Activated T-cell treated with anti-CD3 and anti-CD28 coated beads, Interleukin-2, amount 50 U/mL, for 72 hours (primary cell): ENCODE measurements around the gene INAVA. TPM values are rescaled to one million over a fixed set of nuclear protein-coding genes. Genes with fewer than 3 reads are reported as not detected.
A peak's percentile ranks its signal among the peaks of the same experiment; 100 is the strongest.

ENCODE experiments used
- ATAC-seq, 2 donors: fragments of 150-1000 bp; cut with Tn5 transposase; replicated peaks in 1 of 2; 2 replicates each; pipeline ENCODE4 v1.10.0; 2021; ENCODE audit warnings: moderate library complexity in 2 of 2, mild to moderate bottlenecking in 1 of 2
- DNase-seq, 2 donors: peaks; one replicate each; pipeline ENCODE4 v3.0.0; 2021 to 2022; ENCODE audit warnings: mixed read lengths in 1 of 2
- H3K27ac Mint-ChIP-seq: one replicate; pipeline ENCODE4 v1.8.0; 2022; ENCODE audit warnings: mild to moderate bottlenecking, moderate library complexity, mixed read lengths
- H3K27me3 Mint-ChIP-seq: one replicate; pipeline ENCODE4 v1.8.0; 2022; ENCODE audit warnings: low read depth, mixed read lengths
- H3K36me3 Mint-ChIP-seq, 2 donors: one replicate each; pipeline ENCODE4 v1.8.0; 2022; ENCODE audit warnings: mixed read lengths in 2 of 2, mild to moderate bottlenecking in 1 of 2; ENCODE audit not compliant: insufficient read depth in 2 of 2
- H3K4me1 Mint-ChIP-seq: one replicate; pipeline ENCODE4 v1.8.0; 2022; ENCODE audit warnings: low read depth, mixed read lengths
- H3K4me3 Mint-ChIP-seq, 2 donors: one replicate each; pipeline ENCODE4 v1.8.0; 2022; ENCODE audit warnings: mild to moderate bottlenecking in 2 of 2, mixed read lengths in 2 of 2, moderate library complexity in 2 of 2
- H3K9me3 Mint-ChIP-seq, 2 donors: one replicate each; pipeline ENCODE4 v1.8.0; 2022; ENCODE audit warnings: mixed read lengths in 2 of 2
- total RNA-seq, 2 donors: library from RNA; stranded (reverse); gene quantifications; one replicate each; pipeline ENCODE4 v1.2.3, GENCODE V29; 2022

The INAVA gene
- total RNA-seq, 2 donors from 2014 or later, result not detected

GRCh38 chr1:200867018-200867811, 27.5 kb upstream of the INAVA start:
- H3K36me3 Mint-ChIP-seq, result no peaks in the 10 kb centered on the region
- peaks cover 40% of the 10 kb centered on the region for H3K4me1 Mint-ChIP-seq
- H3K27ac Mint-ChIP-seq, result no peak overlapping the region
- peak overlapping the region in 1 of 2 donors; percentile 61 for H3K4me3 Mint-ChIP-seq
- ATAC-seq, result peak in 1 of 2 donors; percentile 17
- peaks cover 51% of the 10 kb centered on the region for H3K27me3 Mint-ChIP-seq
- H3K9me3 Mint-ChIP-seq, result no peaks in the 10 kb centered on the region
- DNase-seq, result no peak

GRCh38 chr1:200869376-200869752, 25.3 kb upstream of the INAVA start:
- Mint-ChIP-seq H3K4me3 (no peak overlapping the region), H3K36me3 (no peaks in the 10 kb centered on the region), H3K9me3 (no peaks in the 10 kb centered on the region), H3K27me3 (peaks cover 57% of the 10 kb centered on the region), H3K4me1 (peaks cover 37% of the 10 kb centered on the region), H3K27ac (no peak overlapping the region)
- DNase-seq (no peak), ATAC-seq (no peak)

GRCh38 chr1:200869753-200870391, 24.8 kb upstream of the INAVA start:
- Mint-ChIP-seq H3K4me1 (peaks cover 41% of the 10 kb centered on the region), H3K27ac (no peak overlapping the region), H3K4me3 (peak overlapping the region in 1 of 2 donors; percentile 8), H3K9me3 (no peaks in the 10 kb centered on the region), H3K36me3 (no peaks in the 10 kb centered on the region), H3K27me3 (peaks cover 60% of the 10 kb centered on the region)
- ATAC-seq (peak; percentile 73 to 78), DNase-seq (peak; percentile 57 to 58)

GRCh38 chr1:200872446-200873115, 22.1 kb upstream of the INAVA start, which contains the start of gene GPR25:
TSS of gene GPR25 (plus strand) at chr1:200872981. CDS start at chr1:200873038, 57 bp downstream.
- no peak for DNase-seq
- Mint-ChIP-seq H3K9me3 (no peaks in the 10 kb centered on the region), H3K4me3 (peak within 1 kb of the TSS; percentile 7 to 39), H3K4me1 (peaks cover 36% of the 10 kb centered on the region), H3K27ac (no peak within 1 kb of the TSS), H3K36me3 (no peaks in the 10 kb centered on the region), H3K27me3 (peaks cover 76% of the 10 kb centered on the region)
- no peak for ATAC-seq

GRCh38 chr1:200873116-200873670, 21.5 kb upstream of the INAVA start:
- Mint-ChIP-seq H3K4me1 (peaks cover 40% of the 10 kb centered on the region), H3K9me3 (no peaks in the 10 kb centered on the region), H3K27ac (no peak overlapping the region), H3K4me3 (no peak overlapping the region), H3K36me3 (no peaks in the 10 kb centered on the region), H3K27me3 (peaks cover 75% of the 10 kb centered on the region)
- DNase-seq (no peak), ATAC-seq (no peak)

- H3K4me3 Mint-ChIP-seq, result peak overlapping the region; percentile 7 to 39
- no peak overlapping the region for H3K27ac Mint-ChIP-seq
- DNase-seq, result no peak
- peaks cover 47% of the 10 kb centered on the region for H3K4me1 Mint-ChIP-seq
- H3K9me3 Mint-ChIP-seq, result no peaks in the 10 kb centered on the region
- no peak for ATAC-seq
- peaks cover 75% of the 10 kb centered on the region for H3K27me3 Mint-ChIP-seq
- no peaks in the 10 kb centered on the region for H3K36me3 Mint-ChIP-seq
Measured at GRCh38 chr1:200873671-200874397, 20.9 kb upstream of the INAVA start.

GRCh38 chr1:200874694-200875093, 20.0 kb upstream of the INAVA start:
- DNase-seq (no peak), ATAC-seq (no peak)
- H3K27ac Mint-ChIP-seq, result no peak overlapping the region

GRCh38 chr1:200875416-200875815, 19.3 kb upstream of the INAVA start:
- peaks cover 48% of the 10 kb centered on the region for H3K4me1 Mint-ChIP-seq
- H3K27me3 Mint-ChIP-seq, result peaks cover 71% of the 10 kb centered on the region
- H3K9me3 Mint-ChIP-seq, result no peaks in the 10 kb centered on the region
- H3K27ac Mint-ChIP-seq, result no peak overlapping the region
- no peaks in the 10 kb centered on the region for H3K36me3 Mint-ChIP-seq
- no peak overlapping the region for H3K4me3 Mint-ChIP-seq
- no peak for ATAC-seq
- no peak for DNase-seq

More at GRCh38 chr1:200874694-200875093, 20.0 kb upstream of the INAVA start:
- Mint-ChIP-seq H3K27me3 (peaks cover 69% of the 10 kb centered on the region), H3K4me3 (peak overlapping the region in 1 of 2 donors; percentile 16), H3K4me1 (peaks cover 46% of the 10 kb centered on the region), H3K9me3 (no peaks in the 10 kb centered on the region), H3K36me3 (no peaks in the 10 kb centered on the region)

GRCh38 chr1:200877010-200877409, 17.7 kb upstream of the INAVA start:
- Mint-ChIP-seq H3K27ac (peak overlapping the region; percentile 16), H3K4me1 (peaks cover 57% of the 10 kb centered on the region), H3K9me3 (no peaks in the 10 kb centered on the region), H3K27me3 (peaks cover 68% of the 10 kb centered on the region), H3K4me3 (no peak overlapping the region), H3K36me3 (no peaks in the 10 kb centered on the region)
- no peak for ATAC-seq
- DNase-seq, result no peak

GRCh38 chr1:200877839-200878551, 16.7 kb upstream of the INAVA start:
- peaks cover 57% of the 10 kb centered on the region for H3K4me1 Mint-ChIP-seq
- H3K27me3 Mint-ChIP-seq, result peaks cover 65% of the 10 kb centered on the region
- H3K4me3 Mint-ChIP-seq, result peak overlapping the region; percentile 34 to 47
- ATAC-seq (peak; percentile 87 to 90), DNase-seq (peak; percentile 81 to 89)
- H3K9me3 Mint-ChIP-seq, result no peaks in the 10 kb centered on the region
- no peak overlapping the region for H3K27ac Mint-ChIP-seq
- H3K36me3 Mint-ChIP-seq, result no peaks in the 10 kb centered on the region

GRCh38 chr1:200880212-200880611, 14.5 kb upstream of the INAVA start:
- H3K27me3 Mint-ChIP-seq, result peaks cover 64% of the 10 kb centered on the region
- H3K27ac Mint-ChIP-seq, result no peak overlapping the region
- peak; percentile 72 to 80 for ATAC-seq
- H3K9me3 Mint-ChIP-seq, result no peaks in the 10 kb centered on the region
- H3K36me3 Mint-ChIP-seq, result no peaks in the 10 kb centered on the region
- peak; percentile 59 to 69 for DNase-seq
- peaks cover 46% of the 10 kb centered on the region for H3K4me1 Mint-ChIP-seq
- no peak overlapping the region for H3K4me3 Mint-ChIP-seq

GRCh38 chr1:200883118-200883517, 11.6 kb upstream of the INAVA start:
- H3K36me3 Mint-ChIP-seq, result no peaks in the 10 kb centered on the region
- ATAC-seq (no peak), DNase-seq (no peak)
- H3K4me3 Mint-ChIP-seq, result no peak overlapping the region
- peaks cover 63% of the 10 kb centered on the region for H3K27me3 Mint-ChIP-seq
- H3K27ac Mint-ChIP-seq, result no peak overlapping the region
- H3K4me1 Mint-ChIP-seq, result peaks cover 34% of the 10 kb centered on the region
- no peaks in the 10 kb centered on the region for H3K9me3 Mint-ChIP-seq
